Sigmoid colon (tissue), 7 donors: ENCODE measurements around the gene CPS1. TPM values are rescaled to one million over a fixed set of nuclear protein-coding genes. Genes with fewer than 3 reads are reported as not detected.

ENCODE experiments used
- DNase-seq: peaks from one replicate; pipeline ENCODE4 v3.0.0-alpha.2; 2019
- H3K27ac ChIP-seq, 4 donors: fragments of 200-600 bp; sonication (generic); one replicate each; pipeline ENCODE4 v1.5.1; 2016 to 2019; ENCODE audit warnings: mild to moderate bottlenecking in 1 of 4
- H3K27me3 ChIP-seq, 3 donors: fragments of 200-600 bp; sonication (generic); one replicate each; pipeline ENCODE4 v1.5.1; 2019; ENCODE audit warnings: mild to moderate bottlenecking in 1 of 3
- H3K36me3 ChIP-seq, 4 donors: fragments of 200-600 bp; sonication (generic); one replicate each; pipeline ENCODE4 v1.5.1; 2016 to 2019
- H3K4me1 ChIP-seq, 4 donors: fragments of 200-600 bp; sonication (generic); one replicate each; pipeline ENCODE4 v1.5.1; 2017 to 2019
- H3K4me3 ChIP-seq, 4 donors: fragments of 200-600 bp; sonication (generic); one replicate each; pipeline ENCODE4 v1.5.1; 2017 to 2019; ENCODE audit warnings: mild to moderate bottlenecking in 2 of 4, moderate library complexity in 1 of 4
- H3K9me3 ChIP-seq, 4 donors: fragments of 200-600 bp in 3 of 4; sonication (generic) in 3 of 4; one replicate each; pipeline versions ENCODE4 v1.5.1 to v1.6.1; 2013 to 2019
- EP300 ChIP-seq, 4 donors: sonication (generic); formaldehyde crosslinking; IDR thresholded peaks; one replicate each; pipeline ENCODE4 v1.6.1; 2017; ENCODE audit warnings: antibody characterized with exemption in 4 of 4
- POLR2A ChIP-seq, 2 donors: fragments of 450-650 bp; IDR thresholded peaks; one replicate each; pipeline ENCODE4 v1.6.1; 2016; ENCODE audit warnings: antibody characterized with exemption in 2 of 2, mild to moderate bottlenecking in 2 of 2, moderate library complexity in 2 of 2
- POLR2AphosphoS5 ChIP-seq, 4 donors: sonication (generic); formaldehyde crosslinking; IDR thresholded peaks; one replicate each; pipeline ENCODE4 v1.6.1; 2017; ENCODE audit warnings: antibody characterized with exemption in 4 of 4
- WGBS, 2 donors: extraction: QIAGEN DNeasy Blood & Tissue Kit; methylation state at CpG; one replicate each; pipeline ENCODE4 v1.1.7; 2013; 5-methylcytosine and 5-hydroxymethylcytosine counted together
- intact Hi-C: fragments of 100-400 bp; cut with DNase I; formaldehyde crosslinking; loops from one replicate; pipeline ENCODE4 v1.15.1; 2023
- polyA plus RNA-seq, 3 donors: library from polyadenylated mRNA; stranded (reverse); fragments of 200-250 nt; gene quantifications; one replicate each; pipeline ENCODE4 v1.2.3, GENCODE V29; 2013
- total RNA-seq, 4 donors: library from RNA; depleted of rRNA; stranded (reverse); fragments of >200 nt; gene quantifications; one replicate each; pipeline ENCODE4 v1.1.0, GENCODE V29; 2016
- TF ChIP-seq, protein P1 (sequence below), 4 experiments: fragments of 450-650 bp in 3 of 4; fragments of 200-600 bp in 1 of 4; IDR thresholded peaks; one replicate each; pipeline ENCODE4 v1.5.1; 2016 to 2019; ENCODE audit warnings: antibody characterized with exemption in 4 of 4, mild to moderate bottlenecking in 3 of 4, moderate library complexity in 2 of 4
- donor health status: healthy with polysubstance abuse.
- donor health status: Bipolar disorder and iron deficiency.
- donor health status: healthy.

Gene CPS1
- 1 to 10 TPM in 3 of 4 donors, under 1 TPM in 1; 0.99 to 2.9 (median 2.5) TPM for total RNA-seq
- under 1 TPM in 1 of 3 donors, not detected in 2; 0.29 TPM for polyA plus RNA-seq

DNA sequence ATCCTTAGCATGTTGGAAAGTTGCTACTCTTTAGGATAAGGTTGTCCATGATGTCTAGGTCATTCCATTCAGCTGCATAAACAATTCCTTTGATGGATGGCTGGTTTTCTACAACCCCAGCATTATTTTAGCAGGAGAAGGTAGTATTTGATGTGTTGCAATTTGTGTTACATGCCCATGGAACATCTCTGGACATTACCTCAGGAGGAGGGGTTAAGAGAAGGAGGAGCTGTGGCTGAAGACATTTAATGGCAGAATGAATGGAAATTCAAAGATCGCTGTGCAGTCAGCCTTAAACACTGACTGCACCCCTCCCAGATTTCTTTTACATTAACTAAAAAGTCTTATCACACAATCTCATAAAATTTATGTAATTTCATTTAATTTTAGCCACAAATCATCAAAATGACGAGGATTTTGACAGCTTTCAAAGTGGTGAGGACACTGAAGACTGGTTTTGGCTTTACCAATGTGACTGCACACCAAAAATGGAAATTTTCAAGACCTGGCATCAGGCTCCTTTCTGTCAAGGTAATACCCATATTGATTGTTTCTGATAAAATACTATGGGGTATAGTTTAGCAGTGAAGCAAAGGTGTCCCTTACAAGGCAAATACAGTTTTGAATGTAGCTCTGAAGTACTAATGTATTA, at the start of gene CPS1:
CPS1 (plus strand) TSS at position 271 of the 652 bp plus-strand sequence; CDS start at position 406, 135 bp downstream.
- 81 to 84% methylated on average over 2 of the region's 2 CpGs for WGBS, 2 donors

DNA sequence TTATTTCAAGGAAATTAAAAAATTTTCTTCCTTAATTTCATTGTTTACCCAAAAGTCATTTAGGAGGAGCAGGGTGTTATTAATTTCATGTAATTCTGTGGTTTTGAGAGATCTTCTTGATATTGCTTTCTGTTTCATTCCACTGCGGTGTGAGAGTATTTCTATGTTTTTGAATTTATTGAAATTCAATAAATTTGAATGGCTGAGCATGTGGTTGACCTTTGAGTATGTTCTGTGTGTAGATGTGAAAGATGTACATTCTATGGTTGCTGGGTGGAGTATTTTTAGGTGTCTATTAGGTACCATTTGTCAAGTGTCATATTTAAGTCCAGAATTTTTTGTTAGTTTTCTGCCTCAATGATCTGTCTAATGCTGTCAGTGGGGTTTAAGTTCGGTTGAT, 40.5 kb upstream of the CPS1 start:
- 63 to 87% methylated on average over 2 of the region's 2 CpGs for WGBS, 2 donors
- Histone ChIP-seq H3K36me3 (no peaks in the 10 kb centered on the region), H3K4me1 (no peaks in the 10 kb centered on the region), H3K4me3 (no peak overlapping the region), H3K27me3 (no peaks in the 10 kb centered on the region), H3K27ac (no peak overlapping the region), H3K9me3 (peaks cover 0 to 1% (median 0%) of the 10 kb centered on the region in 4 donors)
- TF ChIP-seq EP300 (IDR thresholded peaks at IDR 0.05), result no peak
- TF ChIP-seq, protein P1, sequence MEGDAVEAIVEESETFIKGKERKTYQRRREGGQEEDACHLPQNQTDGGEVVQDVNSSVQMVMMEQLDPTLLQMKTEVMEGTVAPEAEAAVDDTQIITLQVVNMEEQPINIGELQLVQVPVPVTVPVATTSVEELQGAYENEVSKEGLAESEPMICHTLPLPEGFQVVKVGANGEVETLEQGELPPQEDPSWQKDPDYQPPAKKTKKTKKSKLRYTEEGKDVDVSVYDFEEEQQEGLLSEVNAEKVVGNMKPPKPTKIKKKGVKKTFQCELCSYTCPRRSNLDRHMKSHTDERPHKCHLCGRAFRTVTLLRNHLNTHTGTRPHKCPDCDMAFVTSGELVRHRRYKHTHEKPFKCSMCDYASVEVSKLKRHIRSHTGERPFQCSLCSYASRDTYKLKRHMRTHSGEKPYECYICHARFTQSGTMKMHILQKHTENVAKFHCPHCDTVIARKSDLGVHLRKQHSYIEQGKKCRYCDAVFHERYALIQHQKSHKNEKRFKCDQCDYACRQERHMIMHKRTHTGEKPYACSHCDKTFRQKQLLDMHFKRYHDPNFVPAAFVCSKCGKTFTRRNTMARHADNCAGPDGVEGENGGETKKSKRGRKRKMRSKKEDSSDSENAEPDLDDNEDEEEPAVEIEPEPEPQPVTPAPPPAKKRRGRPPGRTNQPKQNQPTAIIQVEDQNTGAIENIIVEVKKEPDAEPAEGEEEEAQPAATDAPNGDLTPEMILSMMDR (IDR thresholded peaks at IDR 0.05), result no peak
- no peak for TF ChIP-seq POLR2AphosphoS5 (IDR thresholded peaks at IDR 0.05)
- TF ChIP-seq POLR2A (IDR thresholded peaks at IDR 0.05), result no peak
- no peak for DNase-seq
- intact Hi-C loops, result no loop called here

More for the DNA sequence above, at the start of gene CPS1:
- TF ChIP-seq POLR2A (IDR thresholded peaks at IDR 0.05) (no peak), EP300 (IDR thresholded peaks at IDR 0.05) (no peak), POLR2AphosphoS5 (IDR thresholded peaks at IDR 0.05) (no peak)
- TF ChIP-seq, protein P1 (IDR thresholded peaks at IDR 0.05), result no peak
- Histone ChIP-seq H3K27ac (no peak within 1 kb of the TSS), H3K4me3 (no peak within 1 kb of the TSS), H3K4me1 (no peaks in the 10 kb centered on the region), H3K36me3 (no peaks in the 10 kb centered on the region), H3K27me3 (no peaks in the 10 kb centered on the region), H3K9me3 (no peaks in the 10 kb centered on the region)
- intact Hi-C loops, result no loop called here
- no peak for DNase-seq

DNA sequence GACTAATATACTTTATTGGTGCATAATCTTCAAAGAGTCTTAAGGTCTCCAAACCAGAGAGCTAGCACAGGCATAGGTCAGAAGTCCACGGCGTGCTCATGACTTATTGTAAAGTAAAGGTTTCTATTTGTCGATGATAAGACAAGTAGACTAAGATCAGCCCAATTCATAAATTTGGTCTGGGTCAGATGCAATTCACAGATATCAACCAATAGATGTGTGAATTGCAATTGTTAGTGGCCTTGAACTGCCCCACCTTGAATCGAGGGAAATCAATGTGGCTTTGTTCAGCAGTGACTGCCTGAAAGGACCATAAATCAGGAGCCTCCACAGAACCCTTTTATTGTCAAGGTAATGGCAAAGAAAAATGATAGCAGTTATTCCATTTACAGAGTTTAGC, 39.1 kb upstream of the CPS1 start:
- DNase-seq, result no peak
- no peaks in the 10 kb centered on the region for H3K4me1 ChIP-seq
- peaks cover 0 to 1% (median 0%) of the 10 kb centered on the region in 4 donors for H3K9me3 ChIP-seq
- H3K4me3 ChIP-seq, result no peak overlapping the region
- no peaks in the 10 kb centered on the region for H3K36me3 ChIP-seq
- WGBS, 2 donors, result 20 to 69% methylated on average over 4 of the region's 4 CpGs
- H3K27ac ChIP-seq, result no peak overlapping the region
- no peak for TF ChIP-seq POLR2AphosphoS5 (IDR thresholded peaks at IDR 0.05)
- no peak for TF ChIP-seq POLR2A (IDR thresholded peaks at IDR 0.05)
- TF ChIP-seq, protein P1 (IDR thresholded peaks at IDR 0.05), result no peak
- TF ChIP-seq EP300 (IDR thresholded peaks at IDR 0.05), result no peak
- intact Hi-C loops, result no loop called here
- H3K27me3 ChIP-seq, result no peaks in the 10 kb centered on the region

DNA sequence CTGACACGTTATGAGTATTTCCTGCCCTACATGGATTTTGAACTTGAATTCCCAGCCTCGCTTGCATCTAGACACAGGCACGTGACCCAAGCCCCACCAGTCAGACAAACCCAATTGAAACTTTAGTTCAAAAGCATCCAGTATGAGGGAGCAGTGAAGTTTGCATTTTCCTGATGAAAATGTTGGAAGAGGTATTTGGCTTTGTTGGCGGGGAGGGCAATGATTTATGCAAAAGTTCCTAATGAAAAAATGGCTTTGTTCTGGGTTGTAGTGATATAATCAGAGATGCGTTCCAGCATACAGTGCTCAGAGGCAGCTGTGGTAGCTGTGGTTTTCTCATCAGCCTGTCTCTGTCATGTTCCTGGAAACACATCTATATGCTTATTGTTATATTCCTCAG, 36.8 kb upstream of the CPS1 start:
- Histone ChIP-seq H3K27ac (no peak overlapping the region), H3K27me3 (no peaks in the 10 kb centered on the region)
- intact Hi-C loops, result no loop called here

More for the DNA sequence above, 36.8 kb upstream of the CPS1 start:
- Histone ChIP-seq H3K36me3 (no peaks in the 10 kb centered on the region), H3K9me3 (peaks cover 0 to 1% (median 0%) of the 10 kb centered on the region in 4 donors), H3K4me3 (no peak overlapping the region), H3K4me1 (no peaks in the 10 kb centered on the region)
- DNase-seq, result no peak
- TF ChIP-seq, protein P1 (IDR thresholded peaks at IDR 0.05), result no peak
- no peak for TF ChIP-seq POLR2A (IDR thresholded peaks at IDR 0.05)
- TF ChIP-seq EP300 (IDR thresholded peaks at IDR 0.05), result no peak
- TF ChIP-seq POLR2AphosphoS5 (IDR thresholded peaks at IDR 0.05), result no peak
- 84 to 88% methylated on average over 5 of the region's 5 CpGs for WGBS, 2 donors
